LNCaP clone FGC (cell line): Measurements from ENCODE around the gene LSAMP.
"Not testable (repeated sequence)": the region's sequence is repeated elsewhere in the genome, so short reads cannot be mapped to it uniquely, and the experiment has no call there.

ENCODE experiments used
- DNase-seq: peaks from one replicate; pipeline ENCODE4 v3.0.0-alpha.2; 2011; ENCODE audit warnings: low read depth
- H3K4me3 ChIP-seq: 2 replicates; pipeline ENCODE4 v1.5.1; 2011; ENCODE audit warnings: mild to moderate bottlenecking, low read depth, low read length, control low read depth
- CTCF ChIP-seq: IDR thresholded peaks from 2 replicates; pipeline ENCODE4 v1.5.1; 2012; ENCODE audit warnings: mild to moderate bottlenecking; ENCODE audit not compliant: control insufficient read depth, insufficient read depth; ENCODE audit errors: extremely low read depth

The LSAMP gene

DNA sequence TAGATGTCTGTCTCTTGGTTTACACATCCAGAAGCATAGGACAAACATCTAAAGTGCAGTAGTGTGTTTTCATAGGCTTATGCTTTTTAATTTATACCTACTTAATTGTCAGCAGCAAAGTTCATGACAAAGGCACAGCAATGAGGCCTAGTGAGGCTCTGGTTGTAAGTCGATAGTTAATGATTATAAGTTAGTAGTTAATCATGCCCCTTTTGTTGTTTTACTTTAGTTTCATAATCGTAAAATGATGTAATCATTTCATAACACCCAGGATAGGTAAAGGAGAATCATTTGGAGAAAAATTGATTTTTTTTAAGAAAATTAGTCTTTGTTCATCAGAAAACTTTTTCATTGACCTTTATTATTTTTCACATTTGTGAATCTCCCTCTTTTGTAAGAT, 351.9 kb downstream of the LSAMP start:
- no peak for TF ChIP-seq CTCF
- H3K4me3 ChIP-seq, result no peak overlapping the region
- no peak for DNase-seq

GRCh38 chr3:116087426-116087825, 357.9 kb downstream of the LSAMP start:
- no peak for TF ChIP-seq CTCF
- no peak overlapping the region for H3K4me3 ChIP-seq
- no peak for DNase-seq

DNA sequence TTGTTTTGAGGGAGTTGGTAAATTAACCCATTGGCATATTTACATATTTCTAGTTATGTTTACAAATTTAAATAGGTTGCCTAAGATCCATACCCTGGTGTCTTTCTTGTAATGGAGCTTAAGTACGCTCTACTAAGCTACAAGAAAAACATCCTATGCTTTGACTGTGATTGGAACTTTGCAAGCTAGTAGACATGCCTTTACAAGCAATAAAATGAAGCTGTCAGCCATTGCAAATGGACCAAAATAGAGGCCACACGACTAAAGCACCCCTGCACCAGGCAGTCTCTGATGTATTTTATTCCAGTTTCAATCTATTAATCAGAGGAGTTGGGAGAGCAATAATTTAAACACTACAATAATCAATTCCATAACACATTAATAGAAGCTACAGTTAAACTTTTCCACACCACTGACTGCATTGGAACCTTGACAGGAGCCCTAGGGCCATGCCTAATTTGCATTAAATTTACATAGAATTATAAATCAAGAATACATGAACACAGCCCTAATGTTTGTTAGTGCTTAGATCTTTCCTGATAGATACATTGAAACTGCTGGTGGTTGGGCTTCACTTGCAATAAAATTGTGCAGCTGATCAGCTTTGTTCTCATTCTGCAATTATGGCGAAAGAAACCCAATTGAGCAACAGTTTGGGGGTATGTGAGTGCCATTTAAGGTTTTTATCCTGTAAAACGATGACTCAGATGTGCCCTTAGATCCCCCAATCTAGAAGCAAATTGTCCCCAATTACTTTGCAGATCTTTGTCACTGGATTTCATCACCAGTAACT, 360.1 kb downstream of the LSAMP start:
- no peak overlapping the region for H3K4me3 ChIP-seq
- no peak for TF ChIP-seq CTCF
- no peak for DNase-seq

DNA sequence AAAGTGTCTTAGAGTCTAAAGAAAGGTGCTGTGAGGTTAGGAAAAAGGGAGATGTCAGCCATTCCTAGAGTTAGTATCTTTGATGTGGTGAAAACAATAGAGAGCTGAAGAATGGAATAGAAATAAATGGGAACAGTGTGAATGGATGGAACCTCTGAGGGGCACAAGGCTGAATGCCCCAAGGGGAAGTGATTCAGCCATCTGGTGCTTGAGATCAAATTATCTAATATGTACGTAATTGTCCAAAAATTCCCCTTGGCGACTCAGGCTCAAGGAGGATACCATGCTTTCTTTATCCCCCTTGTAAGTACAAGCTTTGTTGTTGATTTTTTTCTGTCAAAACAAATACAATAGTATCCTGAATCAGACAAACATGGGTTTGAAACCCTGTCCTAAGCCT, 361.6 kb downstream of the LSAMP start:
- DNase-seq, result no peak
- no peak overlapping the region for H3K4me3 ChIP-seq
- TF ChIP-seq CTCF, result no peak

- DNase-seq, result no peak
- H3K4me3 ChIP-seq, result no peak overlapping the region
- no peak for TF ChIP-seq CTCF
These were observed 366.7 kb downstream of the LSAMP start for GRCh38 chr3:116078561-116078960.

DNA sequence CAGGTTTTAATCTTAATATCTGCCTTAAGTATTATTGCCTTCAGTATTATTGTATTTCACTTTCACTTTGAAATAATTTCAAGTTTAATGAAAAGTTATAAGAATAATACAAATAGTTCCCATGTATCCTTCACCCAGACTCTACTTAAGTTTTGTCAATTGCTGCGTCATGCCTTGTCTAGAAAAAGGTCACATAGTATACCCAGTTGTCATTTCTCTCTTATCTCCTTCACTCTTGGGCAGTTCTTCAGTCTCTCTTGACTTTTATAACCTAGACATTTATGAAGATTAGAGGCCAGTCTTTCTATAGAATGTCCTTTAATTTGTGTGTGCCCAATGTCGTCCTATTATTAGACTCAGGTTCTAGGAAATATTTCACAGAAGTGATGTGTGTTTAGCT, 367.7 kb downstream of the LSAMP start:
- no peak for TF ChIP-seq CTCF
- DNase-seq, result no peak

DNA sequence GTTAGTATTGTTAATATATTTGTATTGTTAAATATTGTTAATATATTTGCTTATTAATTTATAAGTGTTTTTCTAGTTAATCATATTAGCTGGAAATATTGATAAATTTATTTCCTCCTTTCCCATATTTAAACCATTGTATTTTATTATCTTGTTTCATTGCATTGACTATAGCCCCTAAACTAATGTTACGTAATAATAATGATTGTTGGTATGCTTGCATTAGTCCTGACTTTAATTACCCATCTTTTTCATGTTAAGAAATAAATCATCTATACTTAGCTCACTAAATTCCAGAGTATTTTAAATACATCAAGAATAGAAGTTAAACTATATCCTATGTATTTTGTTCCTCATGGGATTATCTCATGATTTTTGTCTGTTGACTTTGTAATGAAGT, 368.2 kb downstream of the LSAMP start:
- DNase-seq, result no peak
- H3K4me3 ChIP-seq, result no peak overlapping the region
- no peak for TF ChIP-seq CTCF

More for the DNA sequence above, 367.7 kb downstream of the LSAMP start:
- H3K4me3 ChIP-seq, result no peak overlapping the region

- not testable (repeated sequence) for DNase-seq, H3K4me3 ChIP-seq
These were observed 374.6 kb downstream of the LSAMP start for GRCh38 chr3:116070516-116071278.
